NCI-H2227 treated with DMSO at 0.1 percent for 48 hours (cell line): Measurements from ENCODE around the gene STK24.

Experiments
- DNase-seq: peaks from one replicate; lab custom pipeline; 2025; lab: John Stamatoyannopoulos, UW

The STK24 gene

DNA sequence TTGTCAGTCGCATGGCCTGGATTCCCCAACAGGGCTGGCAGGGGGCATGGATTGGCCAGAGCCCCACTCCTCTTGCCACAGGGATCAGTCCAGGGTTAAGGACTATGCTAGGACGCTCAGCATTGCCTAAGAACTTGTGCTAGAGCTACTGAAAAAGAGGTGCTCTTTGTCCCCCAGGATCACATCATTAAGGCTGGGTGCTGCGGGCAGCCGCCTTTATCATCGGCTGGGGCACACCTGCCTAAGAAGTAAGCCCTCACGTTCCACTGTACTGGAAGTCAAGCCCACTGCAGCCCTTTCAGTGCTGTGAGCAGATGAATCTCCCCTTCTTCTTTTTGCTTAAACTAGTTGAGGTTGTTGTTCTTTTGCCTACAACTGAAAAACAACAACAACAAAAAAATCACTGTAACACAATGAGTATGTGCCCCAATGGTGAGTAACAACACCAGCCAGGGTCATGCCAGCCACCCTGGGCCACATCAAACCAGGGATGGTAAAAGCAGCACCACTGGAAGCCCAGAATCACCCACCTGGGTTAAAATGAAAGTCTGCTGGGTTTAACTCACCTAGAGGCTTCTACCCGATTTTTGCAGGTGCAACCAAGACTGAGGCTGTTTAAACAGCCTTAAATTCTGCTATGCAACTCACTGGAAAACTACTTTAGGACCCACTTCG is 20.6 kb downstream of the STK24 start:
- DNase-seq: no peak

- no peak for DNase-seq
These were observed 27.1 kb downstream of the STK24 start for GRCh38 chr13:98549728-98550317.

- DNase-seq: no peak
These were observed 27.7 kb downstream of the STK24 start for GRCh38 chr13:98549006-98549727.

- no peak for DNase-seq
These were observed 28.7 kb downstream of the STK24 start for GRCh38 chr13:98548230-98548629.

GRCh38 chr13:98547455-98547854 is 29.5 kb downstream of the STK24 start:
- no peak for DNase-seq

DNA sequence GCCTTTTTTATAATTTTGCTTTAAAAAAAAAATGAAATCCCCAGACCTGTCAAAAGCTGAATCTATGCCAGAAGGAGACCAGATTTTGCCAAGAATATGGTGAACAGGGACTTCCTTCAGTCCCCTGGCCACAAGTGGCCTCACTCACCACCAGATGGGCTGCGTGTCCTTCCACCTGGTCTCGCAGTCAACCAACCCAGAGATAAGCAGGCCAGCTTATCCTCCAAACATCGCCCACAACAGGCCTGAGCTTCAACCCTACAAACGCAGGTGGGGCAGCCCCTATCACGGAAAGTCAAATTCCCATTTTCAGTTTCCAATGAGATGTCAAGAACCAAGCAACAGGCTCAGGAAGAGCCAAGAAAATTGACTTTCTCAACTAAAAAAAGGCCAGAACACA is 30.5 kb downstream of the STK24 start:
- DNase-seq: no peak

DNA sequence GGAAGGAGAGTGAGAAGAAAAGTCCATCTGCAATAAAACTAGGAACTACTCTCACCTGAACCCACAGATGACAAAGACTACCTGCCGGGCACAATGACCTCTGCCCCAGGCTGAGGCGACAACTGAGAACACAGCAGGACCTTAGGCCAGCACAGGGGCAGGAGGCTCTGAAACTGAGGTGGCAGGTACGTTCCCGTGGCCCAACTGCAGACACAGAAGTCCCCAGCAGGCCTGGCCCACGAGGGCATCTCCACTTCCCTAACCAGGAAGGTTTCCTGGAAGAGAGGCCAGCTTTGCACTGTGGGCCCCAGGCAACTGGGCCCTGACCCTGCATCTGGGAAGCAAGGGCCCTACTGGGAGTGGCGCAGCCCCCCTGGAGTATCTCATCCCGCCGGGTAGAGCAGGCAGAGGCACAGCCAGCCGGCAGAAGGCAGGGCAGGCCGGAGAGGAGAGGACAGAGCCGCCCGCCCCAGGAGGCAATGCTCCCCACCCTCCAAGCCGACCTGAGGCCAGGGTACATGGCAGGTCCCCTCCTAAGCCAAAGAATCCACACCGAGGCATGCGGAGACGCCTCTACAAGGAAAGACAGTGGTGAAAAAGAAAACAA is 32.7 kb downstream of the STK24 start:
- DNase-seq: no peak

DNA sequence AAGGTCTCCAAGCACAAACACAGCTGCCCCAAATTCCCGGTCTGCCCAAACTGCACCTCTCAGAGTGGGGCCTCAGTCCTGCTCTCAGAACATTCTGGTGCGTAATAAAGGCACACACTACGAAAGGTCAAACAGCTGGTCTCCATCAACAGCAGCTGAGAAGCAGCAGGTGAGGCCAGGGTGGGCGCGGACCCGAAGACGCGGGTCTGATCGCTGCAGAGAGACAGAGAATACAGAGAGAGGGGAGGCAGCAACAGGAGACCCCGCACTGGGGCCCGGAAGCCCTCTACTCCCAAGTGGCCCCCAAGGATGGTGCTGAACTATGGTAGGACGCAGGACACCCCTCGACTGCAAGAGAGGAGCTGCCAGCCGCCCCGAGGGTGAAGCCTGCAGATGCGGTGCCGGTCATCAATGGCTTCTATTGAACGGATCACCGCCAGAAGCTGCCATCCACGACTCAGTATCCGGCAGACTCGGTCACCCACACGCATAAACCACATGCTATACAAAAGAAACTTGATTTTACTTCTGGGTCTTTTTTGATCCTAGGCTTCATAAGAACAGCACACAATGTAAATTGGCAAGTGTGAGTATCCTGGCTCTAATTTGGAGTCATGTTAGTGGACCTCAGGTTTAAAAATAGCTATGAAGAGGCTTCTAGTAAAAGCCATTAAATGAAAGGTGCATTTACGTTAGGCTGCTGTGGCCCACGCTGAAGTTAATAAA is 33.4 kb downstream of the STK24 start:
- DNase-seq: no peak

DNA sequence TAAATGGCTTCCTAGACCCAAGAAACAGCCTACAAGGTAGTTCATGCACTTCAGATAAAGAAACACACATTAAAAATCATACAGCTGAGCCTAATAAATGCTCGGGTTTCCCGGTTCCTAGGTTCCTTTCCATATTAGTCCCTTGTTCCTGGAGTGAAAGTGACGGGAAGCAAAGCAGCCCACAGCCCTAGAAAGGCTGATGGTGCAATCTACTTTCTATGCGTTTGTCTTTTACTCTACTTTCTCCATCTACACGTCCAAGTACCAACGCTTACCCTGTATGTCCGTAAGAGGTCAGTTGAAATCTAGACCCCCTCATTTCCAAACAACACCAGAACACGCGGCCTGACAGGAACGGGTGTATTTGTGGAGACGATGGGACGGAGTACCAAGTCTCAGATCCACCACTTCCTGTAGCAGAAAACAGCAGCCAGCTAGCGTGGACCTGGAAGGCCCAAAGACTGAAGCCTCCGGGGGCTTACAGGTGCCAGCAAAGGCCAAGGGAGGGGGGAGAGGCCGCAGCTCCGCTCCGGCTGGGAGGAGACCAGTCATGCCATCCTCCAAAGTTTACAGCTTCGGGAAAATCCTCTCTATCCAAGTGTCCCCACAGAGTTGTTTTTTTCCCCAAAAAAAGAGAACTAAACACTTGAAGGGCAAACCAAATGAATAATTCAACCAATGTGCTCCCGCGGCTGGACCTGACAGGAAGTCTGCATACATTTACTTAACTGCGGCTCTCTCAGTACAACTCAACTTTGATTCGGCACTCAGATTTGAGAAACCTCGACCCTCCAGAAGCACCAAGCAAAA is 34.1 kb downstream of the STK24 start:
- DNase-seq: no peak

- no peak for DNase-seq
These were observed 35.2 kb downstream of the STK24 start for GRCh38 chr13:98541701-98542203.

DNA sequence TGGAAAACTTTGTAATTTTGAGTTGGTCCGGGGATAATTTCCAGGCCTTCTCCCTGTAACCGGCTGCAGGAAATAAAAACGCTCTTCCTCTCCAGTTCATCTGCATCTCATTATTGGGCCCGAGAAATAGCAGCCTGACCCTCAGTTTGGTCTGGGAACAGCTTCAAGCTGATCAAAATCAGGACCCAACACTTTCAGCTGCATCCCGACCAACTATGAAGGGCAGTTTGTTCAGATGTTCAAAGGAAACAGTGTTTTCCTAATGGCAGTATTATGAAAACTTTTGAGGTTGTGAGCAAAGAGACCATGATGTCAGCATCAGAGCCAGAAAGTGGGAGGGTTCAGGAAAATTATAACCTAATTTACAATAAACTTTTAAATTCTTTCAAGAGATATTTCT is 35.7 kb downstream of the STK24 start:
- no peak for DNase-seq

- no peak for DNase-seq
These were observed 36.4 kb downstream of the STK24 start for GRCh38 chr13:98540476-98540875.

DNA sequence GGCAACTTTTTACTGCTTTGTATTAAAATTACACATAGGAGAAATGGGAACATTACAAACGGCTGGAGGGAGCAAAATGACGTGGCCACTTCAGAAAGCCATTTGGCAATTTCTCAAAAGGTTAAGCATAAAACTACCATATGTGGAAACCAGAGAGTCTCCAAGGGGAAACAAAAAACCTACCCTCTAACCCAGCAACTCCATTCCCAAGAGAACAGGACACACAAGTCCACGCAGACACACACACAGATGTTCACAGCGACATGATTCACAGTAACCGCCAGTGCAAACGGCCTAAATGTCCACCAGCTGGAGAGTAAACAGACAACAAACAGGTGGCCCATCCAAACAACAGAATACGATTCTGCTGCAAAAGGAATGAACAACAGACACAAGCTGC is 37.2 kb downstream of the STK24 start:
- no peak for DNase-seq

- no peak for DNase-seq
These were observed 38.0 kb downstream of the STK24 start for GRCh38 chr13:98538876-98539275.

GRCh38 chr13:98537740-98538139 is 39.2 kb downstream of the STK24 start:
- DNase-seq: no peak

DNA sequence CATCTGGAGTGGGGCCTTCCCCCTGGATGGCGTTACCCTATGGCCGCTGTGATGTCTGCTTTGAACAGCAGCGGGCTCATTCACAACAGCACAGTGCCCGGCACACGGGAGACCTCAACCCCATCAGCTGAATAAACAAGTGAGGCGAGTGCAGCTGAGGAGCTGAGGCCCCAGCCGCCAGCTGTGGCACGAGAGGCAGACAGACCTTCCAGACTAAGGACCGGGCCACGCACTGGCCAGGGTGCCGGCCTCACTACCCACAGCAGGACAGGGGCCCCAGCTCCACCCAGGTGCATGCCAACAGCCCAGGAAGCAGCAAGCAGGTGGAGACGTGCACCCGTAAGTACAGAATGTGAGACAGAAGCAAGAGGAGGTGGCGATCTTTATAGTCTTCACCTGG is 39.6 kb downstream of the STK24 start:
- DNase-seq: no peak

DNA sequence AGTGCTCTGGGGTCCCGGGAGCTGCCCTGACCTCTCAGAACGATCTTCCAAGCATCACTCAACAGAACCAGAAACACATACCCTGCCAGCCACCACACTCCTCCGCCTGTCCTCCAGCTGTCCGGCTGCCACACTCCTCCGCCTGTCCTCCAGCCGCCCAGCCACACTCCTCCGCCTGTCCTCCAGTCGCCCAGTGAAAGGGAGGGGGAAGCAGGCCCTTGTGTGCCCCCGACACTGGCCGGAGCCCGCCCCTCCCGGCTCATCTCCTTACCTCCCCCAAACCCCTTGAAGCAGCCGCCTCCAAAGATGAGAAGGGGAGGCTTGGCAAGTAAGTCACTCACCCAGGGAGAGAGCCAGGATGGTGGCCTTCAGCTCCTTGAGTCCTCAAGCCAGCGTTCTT is 40.2 kb downstream of the STK24 start:
- DNase-seq: no peak

- no peak for DNase-seq
These were observed 41.2 kb downstream of the STK24 start for GRCh38 chr13:98535501-98536354.

- no peak for DNase-seq
These were observed 42.1 kb downstream of the STK24 start for GRCh38 chr13:98534821-98535220.

DNA sequence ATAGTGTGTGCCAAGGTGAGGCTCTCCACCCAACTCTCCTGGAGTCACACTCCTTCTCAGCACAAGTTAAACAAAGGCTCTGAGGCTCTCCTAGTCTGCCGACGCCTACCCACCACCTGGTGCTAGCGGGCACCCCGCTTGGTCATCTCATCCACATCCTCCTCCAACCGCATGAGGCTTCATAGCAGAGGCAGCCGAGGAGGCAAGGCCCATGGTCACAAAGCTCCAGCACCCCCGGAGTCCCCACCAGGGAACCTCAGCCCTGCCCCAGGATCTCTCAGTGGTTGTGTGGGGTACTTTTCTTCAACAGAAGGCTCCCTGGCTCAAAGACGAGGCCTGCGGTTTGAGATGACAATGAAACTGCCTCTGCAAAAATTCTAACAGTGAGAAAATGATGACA is 43.0 kb downstream of the STK24 start:
- no peak for DNase-seq
